ENCODE data around the gene EFNA2. TPM values are rescaled to one million over a fixed set of nuclear protein-coding genes. Genes with fewer than 3 reads are reported as not detected.

EFNA2 gene
- total RNA-seq, 1 donor from 2014 or later: 15.0 TPM

- H3K4me1 Mint-ChIP-seq: peaks cover 22% of the 10 kb centered on the region
- H3K36me3 Mint-ChIP-seq: peaks cover 10% of the 10 kb centered on the region
- H3K4me3 Mint-ChIP-seq: no peak overlapping the region
Measured at GRCh38 chr19:1254530-1255185, 31.0 kb upstream of the EFNA2 start.

GRCh38 chr19:1255186-1256161 lies 30.2 kb upstream of the EFNA2 start:
- H3K4me3 Mint-ChIP-seq: no peak overlapping the region
- peaks cover 10% of the 10 kb centered on the region for H3K36me3 Mint-ChIP-seq
- H3K9me3 Mint-ChIP-seq: no peaks in the 10 kb centered on the region
- no peak overlapping the region for H3K27ac Mint-ChIP-seq
- no peaks in the 10 kb centered on the region for H3K27me3 Mint-ChIP-seq (ENCODE audit: low read depth)
- no peak for DNase-seq (ENCODE audit: low spot score in 2 of 2, unreplicated experiment in 2 of 2)
- TF ChIP-seq CTCF (IDR thresholded peaks at IDR 0.05; ENCODE audit: unreplicated experiment): no peak
- peaks cover 26% of the 10 kb centered on the region for H3K4me1 Mint-ChIP-seq

More at GRCh38 chr19:1254530-1255185, 31.0 kb upstream of the EFNA2 start:
- Mint-ChIP-seq H3K27me3 (ENCODE audit: low read depth) (no peaks in the 10 kb centered on the region), H3K9me3 (no peaks in the 10 kb centered on the region), H3K27ac (no peak overlapping the region)
- no peak for DNase-seq (ENCODE audit: low spot score in 2 of 2, unreplicated experiment in 2 of 2)
- no peak for TF ChIP-seq CTCF (IDR thresholded peaks at IDR 0.05; ENCODE audit: unreplicated experiment)

- Mint-ChIP-seq H3K36me3 (peaks cover 10% of the 10 kb centered on the region), H3K4me1 (peaks cover 28% of the 10 kb centered on the region), H3K4me3 (no peak overlapping the region), H3K27me3 (ENCODE audit: low read depth) (no peaks in the 10 kb centered on the region), H3K9me3 (no peaks in the 10 kb centered on the region), H3K27ac (peak overlapping the region; percentile 64)
- DNase-seq (ENCODE audit: low spot score in 2 of 2, unreplicated experiment in 2 of 2): no peak
- no peak for TF ChIP-seq CTCF (IDR thresholded peaks at IDR 0.05; ENCODE audit: unreplicated experiment)
Measured at GRCh38 chr19:1256646-1257474, 28.8 kb upstream of the EFNA2 start.

GRCh38 chr19:1257475-1258162 lies 28.1 kb upstream of the EFNA2 start:
- peaks cover 10% of the 10 kb centered on the region for H3K36me3 Mint-ChIP-seq
- no peak for TF ChIP-seq CTCF (IDR thresholded peaks at IDR 0.05; ENCODE audit: unreplicated experiment)
- peak overlapping the region; percentile 64 for H3K27ac Mint-ChIP-seq
- peaks cover 29% of the 10 kb centered on the region for H3K4me1 Mint-ChIP-seq
- DNase-seq (ENCODE audit: low spot score in 2 of 2, unreplicated experiment in 2 of 2): no peak
- no peak overlapping the region for H3K4me3 Mint-ChIP-seq
- no peaks in the 10 kb centered on the region for H3K9me3 Mint-ChIP-seq
- H3K27me3 Mint-ChIP-seq (ENCODE audit: low read depth): no peaks in the 10 kb centered on the region

GRCh38 chr19:1258163-1258492 lies 27.5 kb upstream of the EFNA2 start:
- Mint-ChIP-seq H3K36me3 (peaks cover 10% of the 10 kb centered on the region), H3K9me3 (no peaks in the 10 kb centered on the region), H3K27me3 (ENCODE audit: low read depth) (no peaks in the 10 kb centered on the region), H3K4me3 (no peak overlapping the region), H3K4me1 (peaks cover 34% of the 10 kb centered on the region), H3K27ac (no peak overlapping the region)
- TF ChIP-seq CTCF (IDR thresholded peaks at IDR 0.05; ENCODE audit: unreplicated experiment): no peak
- DNase-seq (ENCODE audit: low spot score in 2 of 2, unreplicated experiment in 2 of 2): no peak

Data from mesothelial cell of epicardium (in vitro differentiated cells).